Measurements from ENCODE around the gene PAPPA. TPM values are rescaled to one million over a fixed set of nuclear protein-coding genes. Genes with fewer than 3 reads are reported as not detected.

The PAPPA gene
- polyA plus RNA-seq, 1 experiment: 39.9 TPM

- TF ChIP-seq CTCF (IDR thresholded peaks at IDR 0.05; ENCODE audit: insufficient read depth, low read depth, low read length): no peak
- DNase-seq (ENCODE audit: low read depth): no peak
- ChIA-PET POLR2A (no interaction called here), CTCF (no interaction called here)
- Histone ChIP-seq H3K4me3 (ENCODE audit: low read depth, low read length) (no peak overlapping the region), H3K36me3 (ENCODE audit: control insufficient read depth, insufficient read depth, low read length) (peaks cover 30% of the 10 kb centered on the region), H3K27me3 (ENCODE audit: control insufficient read depth, insufficient read depth, low read length) (no peaks in the 10 kb centered on the region)
These were observed 241.5 kb downstream of the PAPPA start for GRCh38 chr9:116394894-116395698.

- DNase-seq (ENCODE audit: low read depth): no peak
- no peak overlapping the region for H3K4me3 ChIP-seq (ENCODE audit: low read depth, low read length)
- TF ChIP-seq CTCF (IDR thresholded peaks at IDR 0.05; ENCODE audit: insufficient read depth, low read depth, low read length): no peak
- H3K36me3 ChIP-seq (ENCODE audit: control insufficient read depth, insufficient read depth, low read length): peaks cover 29% of the 10 kb centered on the region
- H3K27me3 ChIP-seq (ENCODE audit: control insufficient read depth, insufficient read depth, low read length): no peaks in the 10 kb centered on the region
- CTCF ChIA-PET: interaction anchor here (1.0 kb wide), 1 partner anchor 801 kb away, joined by 3 read pairs; no protein-coding TSS in a partner anchor
- POLR2A ChIA-PET: no interaction called here
These were observed 242.1 kb downstream of the PAPPA start for GRCh38 chr9:116395699-116396037.

GRCh38 chr9:116403171-116403570 lies 249.6 kb downstream of the PAPPA start:
- ChIA-PET CTCF (interaction anchor here (0.7 to 1.1 kb wide), 3 partner anchors 10 to 187 kb away, joined by 4 read pairs; no protein-coding TSS in a partner anchor), POLR2A (no interaction called here)
- H3K36me3 ChIP-seq (ENCODE audit: control insufficient read depth, insufficient read depth, low read length): no peaks in the 10 kb centered on the region
- H3K27me3 ChIP-seq (ENCODE audit: control insufficient read depth, insufficient read depth, low read length): no peaks in the 10 kb centered on the region
- H3K4me3 ChIP-seq (ENCODE audit: low read depth, low read length): no peak overlapping the region
- DNase-seq (ENCODE audit: low read depth): no peak
- no peak for TF ChIP-seq CTCF (IDR thresholded peaks at IDR 0.05; ENCODE audit: insufficient read depth, low read depth, low read length)

GRCh38 chr9:116404228-116404627 lies 250.6 kb downstream of the PAPPA start:
- H3K36me3 ChIP-seq (ENCODE audit: control insufficient read depth, insufficient read depth, low read length): no peaks in the 10 kb centered on the region
- ChIA-PET CTCF (no interaction called here), POLR2A (no interaction called here)
- TF ChIP-seq CTCF (IDR thresholded peaks at IDR 0.05; ENCODE audit: insufficient read depth, low read depth, low read length): no peak
- DNase-seq (ENCODE audit: low read depth): no peak
- no peaks in the 10 kb centered on the region for H3K27me3 ChIP-seq (ENCODE audit: control insufficient read depth, insufficient read depth, low read length)
- H3K4me3 ChIP-seq (ENCODE audit: low read depth, low read length): no peak overlapping the region

GRCh38 chr9:116405321-116405720 lies 251.7 kb downstream of the PAPPA start:
- no peak for DNase-seq (ENCODE audit: low read depth)
- no peaks in the 10 kb centered on the region for H3K27me3 ChIP-seq (ENCODE audit: control insufficient read depth, insufficient read depth, low read length)
- no peak for TF ChIP-seq CTCF (IDR thresholded peaks at IDR 0.05; ENCODE audit: insufficient read depth, low read depth, low read length)
- H3K4me3 ChIP-seq (ENCODE audit: low read depth, low read length): no peak overlapping the region
- POLR2A ChIA-PET: no interaction called here
- no peaks in the 10 kb centered on the region for H3K36me3 ChIP-seq (ENCODE audit: control insufficient read depth, insufficient read depth, low read length)
- CTCF ChIA-PET: no interaction called here

Data from BJ (cell line).